ENCODE results near the gene EEF1AKMT2. TPM values are rescaled to one million over a fixed set of nuclear protein-coding genes. Genes with fewer than 3 reads are reported as not detected.
"Not testable (repeated sequence)": the region's sequence is repeated elsewhere in the genome, so short reads cannot be mapped to it uniquely, and the experiment has no call there.

Gene EEF1AKMT2
- total RNA-seq, 2 experiments from 2014 or later = 19.3 to 19.6 TPM

- no peaks in the 10 kb centered on the region for H3K9me3 Mint-ChIP-seq
- H3K4me3 Mint-ChIP-seq = peak overlapping the region; percentile 97
- H3K36me3 Mint-ChIP-seq = peaks cover 10% of the 10 kb centered on the region
- H3K4me1 Mint-ChIP-seq = peaks cover 11% of the 10 kb centered on the region
- H3K27ac Mint-ChIP-seq = peak overlapping the region; percentile 96
- H3K27me3 Mint-ChIP-seq = no peaks in the 10 kb centered on the region
- DNase-seq = no peak
Observed at GRCh38 chr10:124792998-124793352, 1.3 kb upstream of the EEF1AKMT2 start.

GRCh38 chr10:124782900-124783299 lies 8.8 kb downstream of the EEF1AKMT2 start:
- H3K4me1 Mint-ChIP-seq, H3K4me3 Mint-ChIP-seq, DNase-seq, H3K27ac Mint-ChIP-seq, H3K27me3 Mint-ChIP-seq, H3K9me3 Mint-ChIP-seq: not testable (repeated sequence)
- H3K36me3 Mint-ChIP-seq = peaks cover 26% of the 10 kb centered on the region

- Mint-ChIP-seq H3K27ac (no peak overlapping the region), H3K36me3 (peaks cover 31% of the 10 kb centered on the region), H3K27me3 (no peaks in the 10 kb centered on the region), H3K9me3 (no peaks in the 10 kb centered on the region), H3K4me1 (no peaks in the 10 kb centered on the region), H3K4me3 (no peak overlapping the region)
- no peak for DNase-seq
Observed at GRCh38 chr10:124768791-124769190, 22.9 kb downstream of the EEF1AKMT2 start.

GRCh38 chr10:124765256-124765655 lies 26.4 kb downstream of the EEF1AKMT2 start:
- Mint-ChIP-seq H3K4me1 (peaks cover 2% of the 10 kb centered on the region), H3K36me3 (peaks cover 18% of the 10 kb centered on the region), H3K4me3 (no peak overlapping the region), H3K27ac (no peak overlapping the region), H3K9me3 (no peaks in the 10 kb centered on the region), H3K27me3 (no peaks in the 10 kb centered on the region)
- no peak for DNase-seq

- Mint-ChIP-seq H3K36me3 (peaks cover 16% of the 10 kb centered on the region), H3K4me3 (no peak overlapping the region)
Observed at GRCh38 chr10:124763267-124763666, 28.4 kb downstream of the EEF1AKMT2 start.

GRCh38 chr10:124762281-124762680 lies 29.4 kb downstream of the EEF1AKMT2 start:
- no peak for DNase-seq
- no peak overlapping the region for H3K27ac Mint-ChIP-seq
- H3K4me3 Mint-ChIP-seq = no peak overlapping the region
- H3K36me3 Mint-ChIP-seq = peaks cover 16% of the 10 kb centered on the region
- no peaks in the 10 kb centered on the region for H3K27me3 Mint-ChIP-seq
- H3K9me3 Mint-ChIP-seq = no peaks in the 10 kb centered on the region
- H3K4me1 Mint-ChIP-seq = peaks cover 2% of the 10 kb centered on the region

More at GRCh38 chr10:124763267-124763666, 28.4 kb downstream of the EEF1AKMT2 start:
- H3K4me1 Mint-ChIP-seq = peaks cover 2% of the 10 kb centered on the region
- no peak for DNase-seq
- H3K27me3 Mint-ChIP-seq = no peaks in the 10 kb centered on the region
- no peak overlapping the region for H3K27ac Mint-ChIP-seq
- no peaks in the 10 kb centered on the region for H3K9me3 Mint-ChIP-seq

GRCh38 chr10:124756156-124756903 lies 35.4 kb downstream of the EEF1AKMT2 start:
- Mint-ChIP-seq H3K36me3 (peaks cover 16% of the 10 kb centered on the region), H3K4me3 (no peak overlapping the region)

GRCh38 chr10:124755581-124755980 lies 36.1 kb downstream of the EEF1AKMT2 start:
- Mint-ChIP-seq H3K9me3 (no peaks in the 10 kb centered on the region), H3K27me3 (no peaks in the 10 kb centered on the region), H3K4me3 (no peak overlapping the region), H3K36me3 (peaks cover 12% of the 10 kb centered on the region), H3K27ac (no peak overlapping the region), H3K4me1 (peaks cover under 1% of the 10 kb centered on the region)
- DNase-seq = no peak

More at GRCh38 chr10:124756156-124756903, 35.4 kb downstream of the EEF1AKMT2 start:
- no peak for DNase-seq
- no peaks in the 10 kb centered on the region for H3K27me3 Mint-ChIP-seq
- H3K4me1 Mint-ChIP-seq = peaks cover 2% of the 10 kb centered on the region
- no peak overlapping the region for H3K27ac Mint-ChIP-seq
- H3K9me3 Mint-ChIP-seq = no peaks in the 10 kb centered on the region

- peaks cover 8% of the 10 kb centered on the region for H3K36me3 Mint-ChIP-seq
- peaks cover 3% of the 10 kb centered on the region for H3K4me1 Mint-ChIP-seq
- H3K4me3 Mint-ChIP-seq = no peak overlapping the region
- no peaks in the 10 kb centered on the region for H3K27me3 Mint-ChIP-seq
- DNase-seq = no peak
- H3K27ac Mint-ChIP-seq = no peak overlapping the region
- H3K9me3 Mint-ChIP-seq = no peaks in the 10 kb centered on the region
Observed at GRCh38 chr10:124754227-124754626, 37.5 kb downstream of the EEF1AKMT2 start.

GRCh38 chr10:124748953-124749645 lies 42.6 kb downstream of the EEF1AKMT2 start:
- H3K4me1 Mint-ChIP-seq = peaks cover 20% of the 10 kb centered on the region
- H3K27me3 Mint-ChIP-seq = no peaks in the 10 kb centered on the region
- no peak for DNase-seq

GRCh38 chr10:124748166-124748565 lies 43.5 kb downstream of the EEF1AKMT2 start:
- H3K27ac Mint-ChIP-seq = no peak overlapping the region
- no peak for DNase-seq
- peaks cover 20% of the 10 kb centered on the region for H3K4me1 Mint-ChIP-seq
- H3K9me3 Mint-ChIP-seq = no peaks in the 10 kb centered on the region
- H3K27me3 Mint-ChIP-seq = no peaks in the 10 kb centered on the region
- peaks cover 4% of the 10 kb centered on the region for H3K36me3 Mint-ChIP-seq
- no peak overlapping the region for H3K4me3 Mint-ChIP-seq

More at GRCh38 chr10:124748953-124749645, 42.6 kb downstream of the EEF1AKMT2 start:
- Mint-ChIP-seq H3K27ac (peak overlapping the region; percentile 72), H3K36me3 (peaks cover 4% of the 10 kb centered on the region), H3K4me3 (no peak overlapping the region), H3K9me3 (no peaks in the 10 kb centered on the region)

GRCh38 chr10:124747745-124748144 lies 43.9 kb downstream of the EEF1AKMT2 start:
- H3K36me3 Mint-ChIP-seq = peaks cover 3% of the 10 kb centered on the region
- H3K4me3 Mint-ChIP-seq = no peak overlapping the region
- no peak for DNase-seq
- H3K9me3 Mint-ChIP-seq = no peaks in the 10 kb centered on the region
- H3K27ac Mint-ChIP-seq = no peak overlapping the region
- peaks cover 22% of the 10 kb centered on the region for H3K4me1 Mint-ChIP-seq
- no peaks in the 10 kb centered on the region for H3K27me3 Mint-ChIP-seq

- H3K27ac Mint-ChIP-seq = peak overlapping the region; percentile 19
- H3K4me3 Mint-ChIP-seq = no peak overlapping the region
- peaks cover 3% of the 10 kb centered on the region for H3K36me3 Mint-ChIP-seq
- peaks cover 5% of the 10 kb centered on the region for H3K27me3 Mint-ChIP-seq
- DNase-seq = no peak
- H3K4me1 Mint-ChIP-seq = peaks cover 28% of the 10 kb centered on the region
- no peaks in the 10 kb centered on the region for H3K9me3 Mint-ChIP-seq
Observed at GRCh38 chr10:124746992-124747391, 44.7 kb downstream of the EEF1AKMT2 start.

GRCh38 chr10:124746447-124746846 lies 45.2 kb downstream of the EEF1AKMT2 start:
- not testable (repeated sequence) for H3K36me3 Mint-ChIP-seq, DNase-seq, H3K27ac Mint-ChIP-seq, H3K9me3 Mint-ChIP-seq, H3K27me3 Mint-ChIP-seq, H3K4me3 Mint-ChIP-seq
- peaks cover 34% of the 10 kb centered on the region for H3K4me1 Mint-ChIP-seq

- no peak overlapping the region for H3K27ac Mint-ChIP-seq
- DNase-seq = no peak
- H3K9me3 Mint-ChIP-seq = no peaks in the 10 kb centered on the region
- H3K4me1 Mint-ChIP-seq = peaks cover 40% of the 10 kb centered on the region
- peaks cover 5% of the 10 kb centered on the region for H3K27me3 Mint-ChIP-seq
- H3K4me3 Mint-ChIP-seq = no peak overlapping the region
- no peaks in the 10 kb centered on the region for H3K36me3 Mint-ChIP-seq
Observed at GRCh38 chr10:124745673-124746072, 46.0 kb downstream of the EEF1AKMT2 start.
